Cerebellar nuclear complex (tissue), 1 donor: Measurements from ENCODE around the gene SLC6A11.

ENCODE experiments used
- DNase-seq, 2 experiments: peaks; one replicate each; lab custom pipeline; 2025; lab: John Stamatoyannopoulos, UW

Gene SLC6A11

DNA sequence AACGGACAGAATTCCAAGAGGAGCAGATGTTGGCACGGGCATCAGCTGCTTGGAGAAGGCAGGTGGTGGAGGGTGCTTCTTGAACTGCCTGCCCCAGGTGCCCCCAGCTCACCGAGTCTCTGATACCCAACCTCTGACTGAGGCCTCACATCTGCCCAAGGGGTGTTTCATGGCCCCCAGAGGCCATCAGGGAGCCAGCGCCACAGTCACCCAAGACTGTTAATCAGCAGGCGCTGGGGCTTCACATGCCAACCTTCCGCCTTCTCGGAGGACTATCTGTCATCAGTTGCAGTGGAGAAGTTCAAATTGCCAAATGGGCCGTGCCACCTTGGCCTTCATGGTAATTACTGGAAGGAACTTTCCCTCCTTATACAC lies 114.6 kb downstream of the SLC6A11 start:
- DNase-seq = no peak

DNA sequence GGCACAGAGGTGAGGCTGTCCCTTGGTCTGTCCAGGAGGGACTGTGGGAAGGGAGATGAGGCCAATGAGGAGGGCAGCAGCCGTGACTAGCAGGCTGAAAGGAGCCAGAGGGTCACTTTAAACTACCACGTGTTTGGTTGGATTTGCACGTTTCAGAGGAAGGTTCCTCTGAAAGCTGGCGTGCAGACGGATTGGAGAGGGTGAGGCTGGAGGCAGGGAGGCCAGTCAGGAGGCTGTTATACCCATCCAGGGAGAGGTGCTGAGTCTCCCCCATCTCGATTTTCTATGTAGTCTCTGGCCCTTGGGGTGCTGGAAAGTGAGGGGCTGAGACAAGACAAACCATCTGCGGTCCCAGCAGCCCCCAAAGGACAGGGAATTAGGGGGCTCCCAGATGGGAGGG lies 116.6 kb downstream of the SLC6A11 start:
- DNase-seq = no peak

DNA sequence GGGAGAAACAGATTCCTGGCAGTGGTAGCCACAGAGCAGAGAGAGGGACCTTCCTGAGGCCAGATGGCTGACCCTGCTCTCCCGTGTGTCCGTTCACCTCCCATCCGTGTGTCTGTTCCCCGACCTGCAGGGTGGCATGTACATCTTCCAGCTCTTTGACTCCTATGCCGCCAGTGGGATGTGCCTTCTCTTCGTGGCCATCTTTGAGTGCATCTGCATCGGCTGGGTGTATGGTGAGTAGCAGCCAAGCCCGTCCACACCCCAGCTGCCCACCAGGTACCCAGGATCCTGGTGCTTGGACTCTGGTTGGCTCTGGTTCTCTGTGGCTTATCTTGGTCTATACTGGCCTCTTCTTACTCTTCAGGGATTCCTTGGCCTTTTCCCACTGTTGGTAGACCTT lies 117.0 kb downstream of the SLC6A11 start:
- no peak for DNase-seq

DNA sequence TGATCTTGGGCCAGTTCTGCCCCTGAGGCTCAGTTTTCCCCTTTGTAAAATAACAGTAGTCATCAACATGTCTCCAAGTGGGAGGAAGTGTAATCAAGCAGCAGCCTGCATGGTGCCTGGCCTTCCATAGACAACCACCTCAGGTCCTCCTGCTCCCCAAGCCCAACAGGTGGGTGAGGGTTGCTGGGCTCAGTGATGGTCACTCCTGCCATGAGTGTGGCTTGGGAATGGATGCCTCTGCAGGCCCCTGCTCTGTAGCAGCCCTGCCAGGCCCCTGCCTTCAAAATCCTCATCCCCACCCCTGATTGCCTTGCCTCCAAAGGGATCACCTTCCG lies 117.4 kb downstream of the SLC6A11 start:
- DNase-seq = no peak

DNA sequence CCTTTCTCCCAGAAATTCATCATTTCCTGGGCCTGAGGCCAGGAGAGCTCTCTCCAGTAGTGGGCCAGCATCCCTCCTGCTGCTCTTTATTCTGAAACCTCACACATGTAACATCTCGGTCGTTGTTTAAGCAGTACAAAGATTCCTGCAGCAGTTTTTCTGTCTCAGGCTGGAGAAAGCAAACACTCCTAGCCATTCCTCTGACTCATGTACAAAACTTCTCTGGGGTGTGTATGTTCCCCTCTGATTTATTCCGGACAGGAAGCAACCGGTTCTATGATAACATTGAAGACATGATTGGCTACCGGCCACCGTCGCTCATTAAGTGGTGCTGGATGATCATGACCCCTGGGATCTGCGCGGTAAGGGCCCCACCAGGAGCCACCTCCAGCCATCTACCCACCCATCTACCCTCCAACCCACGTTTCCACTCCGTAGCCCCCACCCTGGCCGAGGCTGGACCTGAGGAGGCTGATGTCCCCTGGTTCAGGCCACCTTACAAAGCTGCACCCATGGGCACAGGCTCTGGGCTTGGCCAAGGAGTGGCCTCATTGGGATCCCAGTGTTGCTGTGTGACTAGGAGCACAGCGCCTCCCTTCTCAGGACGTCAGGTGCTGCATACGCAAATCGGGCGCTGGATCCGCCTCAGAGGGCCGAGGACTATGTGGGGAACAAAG lies 117.9 kb downstream of the SLC6A11 start:
- DNase-seq = no peak

DNA sequence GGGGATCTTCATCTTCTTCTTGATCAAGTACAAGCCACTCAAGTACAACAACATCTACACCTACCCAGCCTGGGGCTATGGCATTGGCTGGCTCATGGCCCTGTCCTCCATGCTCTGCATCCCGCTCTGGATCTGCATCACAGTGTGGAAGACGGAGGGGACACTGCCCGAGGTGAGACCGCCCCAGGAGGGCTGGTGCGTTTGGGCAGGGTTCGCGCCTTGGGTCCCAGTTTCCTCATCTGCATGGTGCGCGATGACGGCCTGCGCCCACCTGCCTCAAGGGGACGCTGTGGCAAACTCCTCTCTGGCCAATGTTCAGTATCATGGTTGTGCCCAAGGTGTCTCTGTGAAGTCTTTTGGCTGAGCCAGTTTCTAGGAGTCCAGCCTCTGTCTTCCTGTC lies 119.0 kb downstream of the SLC6A11 start:
- DNase-seq = no peak

DNA sequence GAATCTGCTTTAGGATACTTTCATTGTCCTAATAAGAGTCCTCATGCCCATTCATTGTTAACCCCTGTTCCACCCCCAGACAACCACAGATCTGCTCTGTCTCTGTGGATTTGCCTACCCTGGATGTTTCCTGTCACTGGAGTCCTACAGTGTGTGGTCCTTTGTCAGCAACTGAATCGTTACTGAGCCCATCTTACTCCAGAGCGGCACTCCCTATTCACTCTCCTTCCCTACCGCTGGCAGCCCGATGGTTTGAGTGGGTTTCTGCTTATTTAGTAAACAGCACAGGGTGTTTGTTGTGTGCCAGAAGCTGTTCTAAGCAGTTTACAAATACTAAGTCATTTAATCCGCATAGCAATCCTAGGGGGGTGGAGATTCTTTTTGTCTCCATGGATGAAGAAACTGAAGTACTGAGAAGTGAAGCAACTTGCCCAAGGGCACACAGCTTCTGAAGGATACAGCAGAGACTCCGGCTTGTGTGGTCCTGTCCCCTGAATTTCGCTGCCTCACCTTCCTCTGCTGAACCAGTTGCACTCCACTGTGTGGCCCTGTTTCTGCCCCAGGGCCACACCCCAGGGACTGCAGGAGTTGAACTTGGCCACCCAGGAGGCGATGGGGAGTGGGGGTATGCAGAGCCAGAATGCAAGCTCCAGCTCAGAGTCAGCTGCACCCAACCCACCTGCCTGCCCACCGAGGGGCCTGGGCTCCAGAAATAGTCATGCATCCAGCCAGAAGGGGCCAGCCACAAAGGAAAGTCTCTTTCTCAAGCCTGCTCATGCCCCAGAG lies 120.0 kb downstream of the SLC6A11 start:
- DNase-seq = no peak

DNA sequence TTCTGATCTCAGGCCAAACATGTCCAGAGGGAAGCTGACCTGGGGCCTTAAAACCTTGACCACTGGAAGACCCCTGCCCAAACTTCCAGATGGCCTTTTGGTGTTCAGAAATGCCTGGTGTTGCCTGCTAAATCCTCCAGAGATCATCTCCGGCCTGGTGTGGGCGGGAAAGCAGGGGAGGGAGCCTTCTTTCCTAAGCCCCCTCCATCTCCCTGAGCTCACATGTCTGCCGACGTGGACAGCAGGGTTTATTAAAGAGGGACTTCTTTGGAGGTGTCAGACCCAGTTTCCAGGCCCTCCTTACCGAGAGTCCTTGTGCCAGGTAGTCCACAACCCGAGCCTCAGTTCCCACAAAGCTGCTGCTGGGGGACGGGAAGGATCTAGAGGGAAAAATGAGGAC lies 120.7 kb downstream of the SLC6A11 start:
- no peak for DNase-seq

DNA sequence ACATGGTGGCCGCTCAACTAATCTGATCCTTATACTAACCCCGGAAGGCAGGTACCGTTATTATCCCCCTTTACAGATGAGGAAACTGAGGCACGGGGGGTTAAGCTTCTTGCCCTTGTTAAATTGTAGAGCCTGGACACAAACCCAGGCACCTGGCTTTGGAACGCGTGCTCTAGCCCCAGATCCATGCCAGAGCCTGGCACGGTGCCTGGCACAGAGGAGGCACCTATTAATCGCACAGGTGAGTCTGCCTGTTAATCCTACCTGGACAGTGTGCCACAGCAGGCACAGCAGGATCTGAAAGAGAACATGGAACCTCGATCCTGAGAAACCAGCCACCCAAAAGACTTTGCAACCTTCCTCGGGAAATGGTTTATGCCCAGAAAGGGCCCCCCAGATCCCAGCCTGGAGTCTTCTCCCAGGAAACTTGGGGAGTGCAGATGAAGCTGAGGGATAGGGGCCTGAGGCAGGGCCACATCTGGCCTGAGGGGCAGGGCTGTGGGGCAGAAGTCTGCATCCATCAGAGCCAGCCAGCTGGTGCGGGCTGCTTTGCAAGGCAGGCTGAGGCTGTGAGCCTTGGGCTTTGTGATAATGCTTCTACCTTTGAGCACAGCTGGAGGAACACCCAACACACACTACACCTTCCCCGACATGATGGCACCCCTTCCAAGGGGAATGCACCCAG lies 121.3 kb downstream of the SLC6A11 start:
- DNase-seq = no peak

DNA sequence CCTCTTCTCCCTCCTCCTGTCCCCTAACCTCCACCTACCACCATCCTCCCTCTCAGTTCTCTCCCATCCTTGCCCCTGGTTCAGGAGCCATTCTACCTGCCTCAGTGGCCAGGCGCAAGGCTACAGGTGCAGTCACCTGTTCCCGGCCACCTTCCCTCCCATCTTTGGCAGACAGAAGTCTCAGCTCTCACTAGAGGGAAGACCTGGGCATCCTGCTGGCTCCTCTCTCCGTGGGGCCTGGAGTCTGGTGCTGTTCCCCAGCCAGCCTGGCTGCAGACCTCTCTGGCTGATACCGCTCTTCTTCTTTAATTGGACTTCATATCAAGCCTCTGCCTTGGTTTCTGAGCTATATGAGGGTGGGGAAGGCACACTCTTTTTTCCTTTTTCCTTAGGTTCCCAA lies 123.5 kb downstream of the SLC6A11 start:
- no peak for DNase-seq

DNA sequence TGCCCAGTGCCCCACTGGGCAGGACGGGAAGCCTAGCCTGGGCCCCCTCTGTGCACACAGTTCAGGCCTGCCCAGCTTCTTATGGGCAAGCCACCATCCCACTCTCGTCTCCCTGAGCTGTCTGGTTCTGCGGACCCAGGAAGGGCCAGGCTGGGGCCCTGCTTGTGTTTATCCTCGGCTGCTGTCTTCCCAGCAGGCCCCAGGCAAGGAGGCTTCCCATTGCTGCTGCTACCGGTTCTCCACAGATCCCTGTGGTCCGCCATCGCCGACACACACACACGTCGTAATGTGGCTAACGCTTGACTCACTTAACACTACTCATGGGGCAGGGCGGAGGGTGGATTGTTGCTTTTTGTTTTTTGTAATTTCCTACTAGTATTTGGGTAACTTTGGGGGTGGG lies 124.1 kb downstream of the SLC6A11 start:
- DNase-seq = no peak

DNA sequence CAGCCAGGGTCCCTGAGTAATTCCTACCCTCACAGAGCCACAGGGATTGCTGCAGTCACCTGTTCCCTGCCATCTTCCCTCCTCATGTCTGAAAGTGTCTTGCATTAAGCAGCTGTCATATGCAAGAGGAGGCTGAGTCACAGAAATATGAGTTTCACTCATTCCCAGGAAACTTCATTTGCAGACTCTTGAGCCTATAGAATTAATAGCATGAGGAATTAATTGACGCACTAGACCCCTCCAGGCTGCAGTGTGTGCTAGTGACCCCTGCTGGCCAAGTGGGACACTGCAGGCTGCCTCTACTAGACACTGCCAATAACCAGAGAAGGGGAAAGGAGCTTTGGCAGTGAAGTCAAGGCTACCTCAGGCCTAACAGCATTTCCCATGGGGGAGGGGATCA lies 125.9 kb downstream of the SLC6A11 start:
- no peak for DNase-seq

DNA sequence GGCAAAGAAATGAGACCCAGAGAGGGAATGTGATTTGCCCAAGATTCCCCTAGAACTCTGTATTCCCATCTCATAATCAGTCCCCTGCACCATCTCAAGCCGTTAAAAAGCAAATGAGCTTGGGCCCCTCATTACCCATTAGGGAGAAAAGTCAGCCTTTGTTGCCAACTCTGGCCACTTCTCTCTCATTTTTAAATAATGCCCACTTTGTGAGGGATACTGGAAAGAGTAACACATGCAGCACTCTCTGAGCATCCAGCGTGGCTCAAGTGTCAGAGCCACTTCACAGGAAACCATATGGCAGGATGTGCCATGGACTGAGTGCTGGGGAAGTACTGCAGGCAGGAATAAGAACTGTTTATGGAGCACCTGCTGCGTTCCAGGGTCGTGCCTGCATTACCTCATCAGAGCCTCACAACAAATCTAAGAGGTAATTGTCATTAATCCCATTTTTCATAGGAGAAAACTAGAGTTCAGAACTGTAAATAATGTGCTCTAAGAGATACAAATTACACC lies 126.7 kb downstream of the SLC6A11 start:
- DNase-seq = no peak

DNA sequence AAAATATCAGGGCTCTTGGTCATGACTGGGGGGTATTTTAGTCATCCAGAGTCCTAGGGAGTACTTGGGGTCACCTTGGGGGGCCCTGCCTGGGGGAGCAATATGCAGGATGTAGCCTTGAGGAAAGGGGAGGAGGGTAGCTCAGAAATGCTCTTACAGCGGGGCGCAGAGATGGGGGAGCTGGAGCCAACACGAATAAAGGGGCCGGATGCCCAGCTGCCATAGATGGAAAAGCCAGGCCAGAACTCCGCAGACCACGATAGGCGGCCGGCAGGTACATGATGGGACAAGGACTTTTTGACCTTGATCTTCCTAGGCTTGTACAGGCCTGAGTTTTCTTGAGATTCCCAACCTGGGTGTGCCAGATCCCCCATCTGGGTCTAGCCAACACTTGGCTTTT lies 128.8 kb downstream of the SLC6A11 start:
- DNase-seq = no peak

DNA sequence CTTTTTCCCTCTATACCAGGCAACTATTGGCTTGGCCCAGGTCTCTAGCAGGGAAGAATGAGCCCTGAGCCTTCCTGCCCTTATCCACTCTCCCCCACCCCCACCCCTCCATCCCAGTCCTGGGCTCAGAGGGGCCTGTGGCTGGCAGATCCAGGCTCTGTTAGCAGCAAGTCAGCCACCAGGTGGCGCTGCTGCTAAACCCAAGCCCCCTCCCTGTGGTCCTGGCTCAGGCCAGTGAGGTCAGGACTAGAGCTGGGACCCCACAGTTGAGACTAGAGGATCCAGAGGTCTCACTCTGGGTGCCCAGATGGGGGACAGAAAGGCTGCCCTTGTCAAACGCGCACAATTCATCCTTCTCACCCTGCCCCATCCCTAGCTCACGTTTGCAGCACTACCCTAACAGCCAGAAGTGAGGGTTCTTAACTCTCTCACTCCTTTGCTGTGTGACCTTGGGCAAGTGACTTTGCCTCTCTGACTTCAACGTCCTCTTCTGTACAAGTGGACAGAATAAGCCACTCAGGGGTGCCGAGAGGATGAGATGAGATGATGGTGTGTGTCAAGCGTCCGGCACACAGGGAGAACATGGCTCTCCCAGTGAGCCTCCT lies 129.8 kb downstream of the SLC6A11 start:
- no peak for DNase-seq

DNA sequence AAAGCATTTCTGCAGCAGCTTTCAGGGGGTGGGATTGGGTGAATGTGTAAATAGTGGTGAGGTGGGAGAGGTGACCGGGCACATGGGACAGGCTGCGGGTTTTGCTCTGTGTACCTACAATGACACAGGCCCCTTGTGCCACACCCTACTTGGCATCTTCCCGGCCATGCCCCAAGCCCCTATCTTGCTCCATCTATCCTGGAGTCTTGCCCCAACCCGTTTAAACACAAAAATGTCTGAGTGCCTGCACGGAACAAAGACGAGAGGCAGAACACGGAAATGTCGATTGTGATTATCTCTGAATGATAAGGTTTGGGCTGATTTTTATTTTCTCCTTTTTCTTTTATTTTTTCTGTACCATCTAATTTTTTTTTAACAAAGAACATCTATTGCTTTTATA lies 130.5 kb downstream of the SLC6A11 start:
- DNase-seq = no peak

DNA sequence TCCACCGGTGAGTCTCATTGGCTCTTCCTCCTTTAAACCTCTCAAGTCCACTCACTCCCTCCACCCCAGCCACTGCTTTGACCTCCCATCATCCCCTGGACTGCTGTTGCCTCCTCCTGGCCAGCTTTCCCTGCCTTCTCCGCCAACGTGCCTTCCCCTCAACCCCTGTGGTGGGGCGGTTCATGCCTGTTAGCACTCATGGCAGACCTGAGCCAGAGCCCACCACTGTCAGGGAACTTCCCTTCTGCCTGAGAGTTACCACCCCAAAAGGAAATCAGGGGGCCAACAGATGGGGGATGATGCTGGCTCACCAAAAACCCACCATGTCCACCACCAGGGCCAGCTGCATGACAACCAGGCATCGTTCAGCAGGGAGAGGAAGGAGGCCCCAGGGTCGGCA lies 132.3 kb downstream of the SLC6A11 start:
- DNase-seq = no peak

DNA sequence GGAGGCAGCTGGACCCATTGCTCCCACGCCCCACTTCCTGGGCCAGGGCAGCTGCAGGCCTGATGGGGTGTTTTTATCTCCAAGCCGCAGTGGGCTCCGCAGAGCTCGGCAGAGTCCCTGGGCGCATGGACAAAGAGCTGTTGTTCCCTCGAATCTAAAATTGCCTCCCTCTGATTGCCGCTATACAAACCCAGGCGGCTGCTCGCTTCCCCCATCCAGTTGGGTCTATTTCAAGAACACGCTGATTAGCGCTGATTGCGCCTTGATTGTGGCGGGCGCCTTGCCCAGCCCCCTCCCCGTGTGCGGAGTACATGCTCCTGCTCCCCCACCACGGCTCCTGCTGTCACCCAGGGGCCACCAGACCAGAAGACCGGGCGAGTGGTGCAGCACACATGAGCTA lies 133.2 kb downstream of the SLC6A11 start:
- no peak for DNase-seq

DNA sequence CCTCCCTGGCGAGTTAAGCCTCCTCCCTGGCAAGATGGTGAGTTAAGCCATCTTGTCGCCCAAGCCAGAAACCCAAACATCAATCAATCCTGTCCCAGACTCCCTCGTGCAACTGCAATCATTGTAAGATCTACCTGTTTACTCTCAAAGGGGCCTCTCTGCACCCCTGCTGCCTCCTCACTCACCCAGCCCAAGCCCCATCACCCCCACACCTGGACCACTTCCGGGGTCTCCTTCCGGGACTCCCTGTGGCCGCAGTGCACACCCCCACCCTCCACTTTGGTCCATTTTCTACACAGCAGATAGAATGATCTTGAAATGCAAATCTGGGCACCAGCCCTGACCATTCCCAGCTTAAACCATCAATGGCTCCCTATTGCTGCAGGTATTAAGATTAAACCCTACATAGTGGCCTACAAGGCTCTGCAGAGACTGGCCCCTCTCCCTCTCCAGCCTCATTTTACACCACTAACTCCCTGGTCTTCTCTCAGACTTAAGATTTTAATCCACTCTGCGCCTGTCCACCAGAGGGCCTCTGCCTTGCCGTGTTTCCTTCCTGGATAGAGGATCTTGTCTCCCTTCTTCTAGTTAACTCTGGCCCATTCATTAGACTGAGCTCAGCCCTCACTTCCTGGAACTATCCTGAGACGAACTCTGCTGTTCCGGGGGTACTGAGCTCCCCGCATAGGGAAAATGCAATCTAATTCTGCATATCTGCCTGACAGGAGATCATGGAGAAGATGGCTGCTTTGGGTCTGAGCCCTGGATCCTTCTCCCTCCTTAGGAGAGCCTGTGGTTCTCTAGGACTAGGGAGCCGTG lies 134.7 kb downstream of the SLC6A11 start:
- DNase-seq = no peak

DNA sequence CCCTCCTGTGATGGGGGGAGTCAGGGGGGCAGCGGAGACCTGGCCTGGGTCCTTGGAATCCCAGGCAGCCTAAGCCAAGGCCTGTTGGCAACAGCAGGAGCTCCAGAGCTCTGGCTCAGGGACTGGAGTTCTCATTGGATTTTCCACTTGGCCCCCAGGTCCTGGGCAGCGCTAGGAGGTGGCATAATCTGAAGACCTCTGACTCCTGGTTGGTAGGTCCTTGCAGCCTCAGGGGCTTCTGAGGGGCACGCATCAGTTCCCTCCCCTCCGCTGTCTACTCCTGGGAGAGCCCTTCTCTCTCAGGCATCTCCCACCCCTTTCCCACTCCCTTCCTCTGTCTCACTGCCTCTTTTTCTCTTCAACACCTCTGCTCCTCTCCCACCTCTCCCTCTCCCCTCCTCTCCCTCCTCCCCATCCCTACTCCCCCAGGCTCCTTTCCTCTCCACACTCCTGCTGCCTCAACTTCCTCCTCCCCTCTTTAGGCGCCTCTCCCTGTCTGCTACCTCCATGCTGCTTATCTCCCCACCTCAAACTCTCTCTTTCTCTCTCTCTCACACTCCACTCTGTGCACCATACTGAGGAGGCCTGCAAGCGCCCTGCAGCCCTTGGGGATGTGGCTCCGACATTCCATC lies 135.4 kb downstream of the SLC6A11 start:
- no peak for DNase-seq

DNA sequence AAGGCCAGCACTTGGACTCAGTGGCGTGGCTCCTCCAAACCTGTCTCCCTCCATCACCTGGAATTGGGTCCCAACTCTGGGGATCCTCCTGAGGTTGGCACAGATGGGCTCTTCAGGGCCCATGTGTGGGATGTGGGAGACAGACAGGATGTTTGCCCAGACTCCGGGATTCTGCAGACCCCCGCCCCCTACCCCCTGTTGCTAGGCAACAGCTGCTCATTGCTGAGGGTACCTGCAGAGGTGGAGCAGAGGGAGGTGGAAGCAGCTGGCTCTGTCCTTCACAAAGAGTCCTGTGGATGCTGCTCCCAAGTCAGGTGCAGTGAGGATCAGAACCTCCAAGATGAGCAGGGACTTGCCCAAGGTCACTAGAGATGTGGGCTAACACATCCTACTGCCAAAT lies 136.5 kb downstream of the SLC6A11 start:
- DNase-seq = no peak
